ENCODE data around the gene SULT1A1. TPM values are rescaled to one million over a fixed set of nuclear protein-coding genes. Genes with fewer than 3 reads are reported as not detected.
"Not testable (repeated sequence)": the region's sequence is repeated elsewhere in the genome, so short reads cannot be mapped to it uniquely, and the experiment has no call there.

Gene SULT1A1
- total RNA-seq, 2 experiments from 2014 or later = 13.8 to 14.4 TPM

GRCh38 chr16:28617874-28618273 is 8.0 kb upstream of the SULT1A1 start:
- Mint-ChIP-seq H3K27ac (no peak overlapping the region), H3K4me1 (ENCODE audit: low read depth) (peaks cover 15% of the 10 kb centered on the region), H3K9me3 (no peaks in the 10 kb centered on the region), H3K36me3 (ENCODE audit: low read depth) (peaks cover 22% of the 10 kb centered on the region), H3K4me3 (no peak overlapping the region), H3K27me3 (no peaks in the 10 kb centered on the region)
- H3K4me1 ChIP-seq (ENCODE audit: insufficient read depth, low read length) = peaks cover 12% of the 10 kb centered on the region
- H3K9me3 ChIP-seq (ENCODE audit: control insufficient read depth in 1 of 2, insufficient read depth in 1 of 2, low read length in 2 of 2) = no peaks in the 10 kb centered on the region
- no peak for DNase-seq
- POLR2A ChIA-PET = no interaction called here
- intact Hi-C loops (cut with DNase I, micrococcal nuclease) = loop anchor here in 1 of 2 experiments (5.0 to 10.0 kb wide), 2 partner anchors 63 to 341 kb away; partner anchors contain the start of gene SGF29
- peaks cover 4% of the 10 kb centered on the region for H3K36me3 ChIP-seq (ENCODE audit: insufficient read depth, low read length)
- no peak for TF ChIP-seq CTCF (IDR thresholded peaks at IDR 0.05)
- CTCF ChIA-PET = no interaction called here
- H3K4me3 ChIP-seq (ENCODE audit: low read length) = no peak overlapping the region
- no peaks in the 10 kb centered on the region for H3K27me3 ChIP-seq (ENCODE audit: control insufficient read depth in 1 of 2, insufficient read depth in 2 of 2, low read length in 2 of 2)
- ATAC-seq (ENCODE audit: poor library complexity) = no peak
- H3K27ac ChIP-seq (ENCODE audit: low read depth in 1 of 2, low read length in 2 of 2) = no peak overlapping the region

GRCh38 chr16:28616636-28617035 is 6.8 kb upstream of the SULT1A1 start:
- H3K27ac ChIP-seq (ENCODE audit: low read depth in 1 of 2, low read length in 2 of 2) = no peak overlapping the region
- Mint-ChIP-seq H3K4me3 (no peak overlapping the region), H3K27me3 (no peaks in the 10 kb centered on the region), H3K36me3 (ENCODE audit: low read depth) (peaks cover 16% of the 10 kb centered on the region), H3K4me1 (ENCODE audit: low read depth) (peaks cover 2% of the 10 kb centered on the region), H3K27ac (no peak overlapping the region), H3K9me3 (no peaks in the 10 kb centered on the region)
- DNase-seq (peak in 1 of 14 experiments; percentile 7), ATAC-seq (ENCODE audit: poor library complexity) (no peak)
- no peaks in the 10 kb centered on the region for H3K9me3 ChIP-seq (ENCODE audit: control insufficient read depth in 1 of 2, insufficient read depth in 1 of 2, low read length in 2 of 2)
- H3K27me3 ChIP-seq (ENCODE audit: control insufficient read depth in 1 of 2, insufficient read depth in 2 of 2, low read length in 2 of 2) = no peaks in the 10 kb centered on the region
- TF ChIP-seq CTCF (IDR thresholded peaks at IDR 0.05) = no peak
- intact Hi-C loops (cut with DNase I, micrococcal nuclease) = loop anchor here in 1 of 2 experiments (5.0 to 10.0 kb wide), 2 partner anchors 62 to 339 kb away; partner anchors contain the start of gene SGF29
- ChIA-PET CTCF (interaction anchor here (0.8 kb wide), 1 partner anchor 126 kb away, joined by 3 read pairs; no protein-coding TSS in a partner anchor), POLR2A (no interaction called here)
- no peaks in the 10 kb centered on the region for H3K4me1 ChIP-seq (ENCODE audit: insufficient read depth, low read length)
- no peak overlapping the region for H3K4me3 ChIP-seq (ENCODE audit: low read length)
- H3K36me3 ChIP-seq (ENCODE audit: insufficient read depth, low read length) = peaks cover 4% of the 10 kb centered on the region

GRCh38 chr16:28616224-28616577 is 6.4 kb upstream of the SULT1A1 start:
- H3K4me3 Mint-ChIP-seq; H3K9me3 ChIP-seq (ENCODE audit: control insufficient read depth in 1 of 2, insufficient read depth in 1 of 2, low read length in 2 of 2); H3K9me3 Mint-ChIP-seq; H3K27ac ChIP-seq (ENCODE audit: low read depth in 1 of 2, low read length in 2 of 2); ATAC-seq (ENCODE audit: poor library complexity); H3K27ac Mint-ChIP-seq; H3K4me1 ChIP-seq (ENCODE audit: insufficient read depth, low read length); H3K4me3 ChIP-seq (ENCODE audit: low read length); H3K4me1 Mint-ChIP-seq (ENCODE audit: low read depth); H3K27me3 ChIP-seq (ENCODE audit: control insufficient read depth in 1 of 2, insufficient read depth in 2 of 2, low read length in 2 of 2); POLR2A ChIA-PET; H3K36me3 ChIP-seq (ENCODE audit: insufficient read depth, low read length); DNase-seq; H3K27me3 Mint-ChIP-seq: not testable (repeated sequence)
- CTCF ChIA-PET = interaction anchor here (0.8 kb wide), 1 partner anchor 125 kb away, joined by 3 read pairs; no protein-coding TSS in a partner anchor
- peaks cover 15% of the 10 kb centered on the region for H3K36me3 Mint-ChIP-seq (ENCODE audit: low read depth)
- intact Hi-C loops (cut with DNase I, micrococcal nuclease) = loop anchor here in 1 of 2 experiments (5.0 to 10.0 kb wide), 2 partner anchors 61 to 339 kb away; partner anchors contain the start of gene SGF29
